NCI-H1436 treated with DMSO at 0.1 percent for 48 hours (cell line): ENCODE measurements around the gene NKIRAS2.

Source experiments
- DNase-seq: peaks from one replicate; lab custom pipeline; 2025; lab: John Stamatoyannopoulos, UW

Gene NKIRAS2

GRCh38 chr17:42055027-42055426 is 35.1 kb downstream of the NKIRAS2 start:
- no peak for DNase-seq

GRCh38 chr17:42055496-42055895 is 35.6 kb downstream of the NKIRAS2 start:
- DNase-seq = no peak

DNA sequence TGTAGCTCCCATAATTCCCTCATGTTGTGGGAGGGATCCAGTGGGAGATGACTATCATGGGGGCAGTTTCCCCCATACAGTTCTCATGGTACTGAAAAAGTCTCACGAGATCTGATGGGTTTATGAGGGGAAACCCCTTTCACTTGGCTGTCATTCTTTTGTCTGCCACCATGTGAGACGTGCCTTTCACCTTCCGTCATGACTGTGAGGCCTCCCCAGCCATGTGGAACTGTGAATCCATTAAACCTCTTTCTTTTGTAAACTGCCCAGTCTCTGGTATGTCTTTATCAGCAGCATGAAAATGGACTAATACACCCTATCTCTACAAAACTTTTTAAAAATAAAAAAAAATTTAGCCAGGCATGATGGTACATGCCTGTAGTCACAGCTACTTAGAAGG is 36.7 kb downstream of the NKIRAS2 start:
- DNase-seq = no peak

GRCh38 chr17:42058063-42058462 is 38.2 kb downstream of the NKIRAS2 start:
- DNase-seq = no peak

- no peak for DNase-seq
Measured at GRCh38 chr17:42059815-42060214, 39.9 kb downstream of the NKIRAS2 start.

DNA sequence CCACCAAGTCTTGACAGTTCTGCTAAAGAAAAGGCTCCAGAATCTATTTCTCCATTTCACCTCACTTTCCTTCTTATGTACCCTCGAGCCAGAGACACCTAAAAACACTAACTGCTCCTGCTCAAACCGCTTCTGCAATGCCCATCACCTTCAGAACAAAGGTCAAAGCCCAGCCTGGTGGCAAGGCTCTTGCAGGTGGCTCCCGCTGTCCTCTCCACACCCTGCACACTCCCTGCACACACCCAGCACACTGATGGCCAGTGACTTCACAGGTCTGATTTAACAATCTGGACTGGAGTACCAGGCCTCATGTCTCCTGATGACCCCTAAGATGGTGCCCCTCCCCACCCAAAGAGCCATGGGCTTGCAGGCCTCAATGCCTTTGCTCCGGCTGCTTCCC is 40.3 kb downstream of the NKIRAS2 start:
- no peak for DNase-seq

- no peak for DNase-seq
Measured at GRCh38 chr17:42061646-42062487, 42.0 kb downstream of the NKIRAS2 start.

- DNase-seq = no peak
Measured at GRCh38 chr17:42062681-42063080, 42.8 kb downstream of the NKIRAS2 start.

DNA sequence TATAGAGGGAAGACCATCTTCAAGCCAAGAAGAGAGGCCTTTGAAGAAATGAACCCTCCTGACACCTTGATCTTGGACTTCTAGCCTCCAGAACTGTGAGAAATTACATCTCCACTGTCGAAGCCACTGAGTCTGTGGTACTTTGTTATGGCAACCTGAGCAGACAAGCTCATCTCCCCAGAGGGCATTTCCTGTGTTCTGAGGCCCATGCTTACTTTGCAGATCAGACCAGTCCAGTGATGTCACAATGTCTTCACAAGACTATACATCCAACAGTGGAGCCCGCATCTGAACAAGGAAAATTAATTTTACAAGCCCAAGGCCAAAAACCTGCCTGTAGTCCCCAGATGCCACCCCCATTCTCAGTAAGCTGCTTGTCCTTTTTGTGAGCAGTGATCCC is 45.3 kb downstream of the NKIRAS2 start:
- no peak for DNase-seq

DNA sequence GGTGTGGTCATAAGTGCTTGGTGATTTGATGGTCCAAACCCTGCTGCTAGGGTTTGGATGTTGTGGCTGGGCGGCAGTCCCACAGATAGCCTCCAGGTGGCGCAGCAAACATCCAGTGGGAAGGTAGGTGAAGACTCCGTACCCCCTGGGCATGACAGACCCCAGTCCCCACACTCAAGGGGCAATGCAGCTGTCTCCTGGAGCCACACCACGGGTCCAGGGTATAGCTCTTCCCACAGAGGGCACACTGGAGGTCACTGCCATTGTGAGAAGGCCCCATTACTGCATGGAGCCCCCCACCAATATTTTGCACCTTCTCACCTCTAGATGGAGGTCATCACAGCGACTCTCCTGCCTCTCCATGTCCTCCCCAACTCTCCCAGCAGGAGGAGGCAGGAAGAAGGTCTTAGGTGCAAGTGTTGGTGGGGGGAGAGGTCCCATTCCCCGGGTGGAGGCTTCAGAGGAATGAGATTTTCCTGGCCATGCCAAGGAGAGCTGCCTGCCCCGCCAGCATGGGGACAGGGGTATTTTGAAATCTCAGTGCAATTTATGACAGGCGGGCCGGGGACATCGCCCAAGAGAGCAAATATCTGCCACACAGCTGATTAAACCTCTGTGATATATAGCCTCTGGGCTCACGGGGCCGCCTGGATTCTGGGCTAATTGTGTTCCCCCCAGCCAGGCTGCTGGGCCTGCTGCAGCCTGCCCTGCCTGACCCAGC is 47.6 kb downstream of the NKIRAS2 start:
- DNase-seq = no peak

- DNase-seq = no peak
Measured at GRCh38 chr17:42068979-42069378, 49.1 kb downstream of the NKIRAS2 start.

DNA sequence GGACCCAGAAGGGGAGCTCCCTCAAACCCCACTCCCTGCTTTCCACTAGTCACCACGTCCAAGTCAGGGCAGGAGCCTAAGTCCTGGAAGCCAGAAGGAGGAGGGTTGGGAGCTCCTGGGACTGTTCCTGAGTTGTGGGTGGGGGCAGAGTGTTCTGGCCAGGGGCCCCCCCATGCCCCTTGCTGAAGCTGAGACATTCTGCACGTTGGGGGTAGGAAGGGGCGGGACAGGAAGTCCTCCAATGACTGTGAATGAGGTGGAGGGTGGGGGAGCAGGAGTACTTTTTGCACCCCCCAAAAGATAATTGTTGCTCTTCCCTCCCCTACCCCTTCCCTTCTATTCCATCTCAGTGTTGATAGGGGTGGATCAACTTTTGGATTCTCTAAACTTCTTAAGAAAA is 51.9 kb downstream of the NKIRAS2 start:
- no peak for DNase-seq

- no peak for DNase-seq
Measured at GRCh38 chr17:42072323-42073187, 52.7 kb downstream of the NKIRAS2 start.
